ENCODE results near the gene USP17L20.
"Not testable (repeated sequence)": the region's sequence is repeated elsewhere in the genome, so short reads cannot be mapped to it uniquely, and the experiment has no call there.

The USP17L20 gene

GRCh38 chr4:9271719-9272118, 13.8 kb downstream of the USP17L20 start:
- intact Hi-C loops (cut with micrococcal nuclease); H3K27me3 Mint-ChIP-seq; H3K27ac Mint-ChIP-seq; H3K9me3 Mint-ChIP-seq; H3K4me3 Mint-ChIP-seq; H3K4me1 Mint-ChIP-seq (ENCODE audit: low read depth); H3K36me3 Mint-ChIP-seq (ENCODE audit: low read depth): not testable (repeated sequence)
